GM15510 (cell line): ENCODE data around the gene EIF5.

Experiments used
- POLR2A ChIP-seq: IDR thresholded peaks from 3 replicates; pipeline ENCODE4 v1.6.1; 2011; ENCODE audit warnings: borderline replicate concordance; ENCODE audit not compliant: insufficient read length; ENCODE audit errors: extremely low read depth

Gene EIF5

GRCh38 chr14:103317976-103318580, 16.0 kb upstream of the EIF5 start:
- TF ChIP-seq POLR2A = no peak

GRCh38 chr14:103318750-103319419, 15.2 kb upstream of the EIF5 start:
- TF ChIP-seq POLR2A = no peak

- TF ChIP-seq POLR2A = peak; percentile 17
Observed at GRCh38 chr14:103319422-103319821, 14.6 kb upstream of the EIF5 start.

GRCh38 chr14:103326078-103326477, 8.0 kb upstream of the EIF5 start:
- TF ChIP-seq POLR2A = no peak

- no peak for TF ChIP-seq POLR2A
Observed at GRCh38 chr14:103328941-103329340, 5.1 kb upstream of the EIF5 start.

- no peak for TF ChIP-seq POLR2A
Observed at GRCh38 chr14:103329401-103330347, 4.4 kb upstream of the EIF5 start.

GRCh38 chr14:103330536-103330935, 3.5 kb upstream of the EIF5 start:
- TF ChIP-seq POLR2A = no peak

- no peak for TF ChIP-seq POLR2A
Observed at GRCh38 chr14:103332143-103332919, 1.7 kb upstream of the EIF5 start.

GRCh38 chr14:103334644-103335622, 896 bp downstream of the EIF5 start:
- no peak for TF ChIP-seq POLR2A

- TF ChIP-seq POLR2A = no peak
Observed at GRCh38 chr14:103336191-103336590, 2.2 kb downstream of the EIF5 start.

- TF ChIP-seq POLR2A = no peak
Observed at GRCh38 chr14:103337794-103338193, 3.8 kb downstream of the EIF5 start.

GRCh38 chr14:103339561-103339960, 5.5 kb downstream of the EIF5 start:
- TF ChIP-seq POLR2A = no peak

- no peak for TF ChIP-seq POLR2A
Observed at GRCh38 chr14:103340480-103341212, 6.6 kb downstream of the EIF5 start.
